H1 (cell line): ENCODE results near the gene MCM8. TPM values are rescaled to one million over a fixed set of nuclear protein-coding genes. Genes with fewer than 3 reads are reported as not detected.

Source experiments
- CTCF ChIA-PET: fragments of 300-600 bp; sonication (Branson Sonifier 250); formaldehyde crosslinking; loops from one replicate; lab custom pipeline; 2021; ENCODE audit not compliant: partially characterized antibody; lab: Charles Lee
- POLR2A ChIA-PET: fragments of 300-600 bp; sonication (Branson Sonifier 250); formaldehyde crosslinking; loops from one replicate; lab custom pipeline; 2021; ENCODE audit warnings: inconsistent platforms; ENCODE audit not compliant: partially characterized antibody; lab: Charles Lee
- DNase-seq, 2 experiments: peaks; one replicate each; pipeline versions ENCODE4 v3.0.0 to v3.0.0-alpha.2; 2010 to 2022; ENCODE audit warnings: low spot score in 2 of 2, low read depth in 1 of 2, mixed read lengths in 1 of 2
- FAIRE-seq: peaks from 2 replicates; lab custom pipeline; 2011; peaks lifted over from hg19 to GRCh38; lab: Jason Lieb, UNC
- H2AFZ ChIP-seq: 2 replicates; pipeline ENCODE4 v1.8.1; 2012; ENCODE audit warnings: low read length, inconsistent platforms
- H2AK5ac ChIP-seq: 2 replicates; pipeline ENCODE4 v1.6.1; 2013; ENCODE audit warnings: low read depth, low read length
- H2BK120ac ChIP-seq: replicated peaks from 2 replicates; pipeline ENCODE3; 2013; ENCODE audit warnings: low read depth, low read length, inconsistent platforms
- H2BK12ac ChIP-seq: 2 replicates; pipeline ENCODE4 v1.6.1; 2013; ENCODE audit warnings: low read depth, low read length
- H2BK15ac ChIP-seq: 2 replicates; pipeline ENCODE4 v1.6.1; 2013; ENCODE audit warnings: low read length
- H2BK20ac ChIP-seq: 2 replicates; pipeline ENCODE4 v1.6.1; 2013; ENCODE audit warnings: low read length
- H2BK5ac ChIP-seq: 2 replicates; pipeline ENCODE4 v1.6.1; 2013; ENCODE audit warnings: low read depth, low read length
- H3K14ac ChIP-seq: 2 replicates; pipeline ENCODE4 v1.6.1; 2013; ENCODE audit warnings: inconsistent platforms; ENCODE audit not compliant: insufficient read length
- H3K18ac ChIP-seq: 2 replicates; pipeline ENCODE4 v1.6.1; 2013; ENCODE audit warnings: low read length; ENCODE audit errors: extremely low read depth
- H3K23ac ChIP-seq: 2 replicates; pipeline ENCODE4 v1.6.1; 2013; ENCODE audit warnings: inconsistent platforms; ENCODE audit not compliant: insufficient read length
- H3K23me2 ChIP-seq: 2 replicates; pipeline ENCODE4 v1.6.1; 2013; ENCODE audit warnings: low read depth, low read length
- H3K27ac ChIP-seq: 2 replicates; pipeline ENCODE4 v1.6.1; 2011; ENCODE audit warnings: low read depth, low read length, inconsistent platforms
- H3K27me3 ChIP-seq, 4 experiments: replicated peaks in 1 of 4; 1 replicate in 1 of 4; 2 replicates in 3 of 4; pipeline versions ENCODE4 v1.6.1 to v1.8.1; 2011 to 2013; ENCODE audit warnings: low read length in 3 of 4, mild to moderate bottlenecking in 3 of 4, inconsistent platforms in 2 of 4, mixed read lengths in 2 of 4, moderate library complexity in 1 of 4; ENCODE audit not compliant: control insufficient read depth in 3 of 4, insufficient read depth in 3 of 4; ENCODE audit errors: extremely low read depth in 1 of 4
- H3K36me3 ChIP-seq, 4 experiments: 2 replicates each; pipeline versions ENCODE4 v1.6.1 to v1.8.1; 2011 to 2013; ENCODE audit warnings: mild to moderate bottlenecking in 4 of 4, low read length in 3 of 4, moderate library complexity in 2 of 4, control low read depth in 1 of 4, inconsistent platforms in 1 of 4; ENCODE audit not compliant: insufficient read depth in 4 of 4, control insufficient read depth in 2 of 4
- H3K4ac ChIP-seq: replicated peaks from 2 replicates; pipeline ENCODE3; 2013; ENCODE audit warnings: low read length, low read depth, mixed read lengths, inconsistent platforms; ENCODE audit not compliant: insufficient read length
- H3K4me1 ChIP-seq, 4 experiments: replicated peaks in 1 of 4; 1 replicate in 1 of 4; 2 replicates in 3 of 4; pipeline versions ENCODE4 v1.6.1 to v1.8.1; 2011 to 2013; ENCODE audit warnings: low read length in 3 of 4, inconsistent platforms in 2 of 4, mixed read lengths in 1 of 4; ENCODE audit not compliant: insufficient read depth in 4 of 4, control insufficient read depth in 3 of 4
- H3K4me2 ChIP-seq, 2 experiments: 2 replicates each; pipeline versions ENCODE4 v1.6.1 to v1.8.1; 2011 to 2013; ENCODE audit warnings: low read depth in 2 of 2, low read length in 2 of 2, control low read depth in 1 of 2, inconsistent platforms in 1 of 2, mild to moderate bottlenecking in 1 of 2; ENCODE audit not compliant: insufficient read depth in 1 of 2
- H3K4me3 ChIP-seq, 4 experiments: fragments of 200-600, 300-600 bp in 1 of 4; sonication (generic), shearing (Covaris generic), sonication (Bioruptor Twin) in 1 of 4; 2 replicates each; pipeline versions ENCODE4 v1.5.1 to v1.8.1; 2011 to 2016; ENCODE audit warnings: low read length in 4 of 4, low read depth in 3 of 4, control low read depth in 2 of 4, inconsistent platforms in 2 of 4, mild to moderate bottlenecking in 2 of 4, mixed read lengths in 1 of 4, moderate library complexity in 1 of 4; ENCODE audit not compliant: insufficient read depth in 2 of 4; ENCODE audit errors: extremely low read depth in 1 of 4
- H3K56ac ChIP-seq: replicated peaks from 2 replicates; pipeline ENCODE3; 2013; ENCODE audit warnings: low read depth, mild to moderate bottlenecking, mixed read lengths, low read length, inconsistent platforms; ENCODE audit not compliant: insufficient read length
- H3K79me1 ChIP-seq: 2 replicates; pipeline ENCODE4 v1.6.1; 2013; ENCODE audit warnings: low read depth, low read length, control low read depth
- H3K79me2 ChIP-seq, 2 experiments: 2 replicates each; pipeline versions ENCODE4 v1.6.1 to v1.8.1; 2012 to 2013; ENCODE audit warnings: low read length in 2 of 2, mild to moderate bottlenecking in 2 of 2, inconsistent platforms in 1 of 2; ENCODE audit not compliant: insufficient read depth in 2 of 2, control insufficient read depth in 1 of 2
- H3K9ac ChIP-seq, 4 experiments: replicated peaks in 1 of 4; 1 replicate in 1 of 4; 2 replicates in 3 of 4; pipeline versions ENCODE4 v1.6.1 to v1.8.1; 2011 to 2013; ENCODE audit warnings: low read depth in 3 of 4, low read length in 3 of 4, control low read depth in 2 of 4, mild to moderate bottlenecking in 2 of 4, moderate library complexity in 2 of 4, inconsistent platforms in 1 of 4; ENCODE audit errors: extremely low read depth in 1 of 4
- H3K9me3 ChIP-seq, 2 experiments: 2 replicates each; pipeline versions ENCODE4 v1.6.1 to v1.8.1; 2012 to 2013; ENCODE audit warnings: mild to moderate bottlenecking in 2 of 2, moderate library complexity in 2 of 2, control low read depth in 1 of 2, inconsistent platforms in 1 of 2, low read depth in 1 of 2, low read length in 1 of 2, mixed read lengths in 1 of 2; ENCODE audit not compliant: insufficient read depth in 2 of 2
- H4K20me1 ChIP-seq, 2 experiments: replicated peaks in 1 of 2; 2 replicates each; pipeline versions ENCODE3 to v1.8.1; 2011 to 2013; ENCODE audit warnings: inconsistent platforms in 2 of 2, low read length in 2 of 2, mild to moderate bottlenecking in 1 of 2; ENCODE audit not compliant: insufficient read depth in 2 of 2, control insufficient read depth in 1 of 2
- H4K5ac ChIP-seq: 2 replicates; pipeline ENCODE4 v1.6.1; 2013; ENCODE audit warnings: low read length, low read depth, mixed read lengths, inconsistent platforms; ENCODE audit not compliant: insufficient read length
- H4K8ac ChIP-seq: 2 replicates; pipeline ENCODE4 v1.8.0; 2013; ENCODE audit warnings: mild to moderate bottlenecking, moderate library complexity, low read length, inconsistent platforms; ENCODE audit not compliant: insufficient read depth; ENCODE audit errors: extremely low read depth
- H4K91ac ChIP-seq: replicated peaks from 2 replicates; pipeline ENCODE3; 2013; ENCODE audit warnings: low read length, mixed read lengths, inconsistent platforms; ENCODE audit not compliant: insufficient read length
- CEBPB ChIP-seq: IDR thresholded peaks from 2 replicates; pipeline ENCODE4 v1.6.1; 2012; ENCODE audit warnings: low read depth, low read length
- GABPA ChIP-seq: IDR thresholded peaks from 2 replicates; pipeline ENCODE4 v1.6.1; 2011; ENCODE audit warnings: mild to moderate bottlenecking, low read length, moderate library complexity, borderline replicate concordance; ENCODE audit not compliant: insufficient read depth
- HDAC6 ChIP-seq: IDR thresholded peaks from one replicate; pipeline ENCODE4 v1.7.1; 2012; ENCODE audit warnings: low read depth, mild to moderate bottlenecking, inconsistent platforms, low read length, moderate library complexity
- JUN ChIP-seq: IDR thresholded peaks from 2 replicates; pipeline ENCODE4 v1.6.1; 2011; ENCODE audit warnings: low read depth, mild to moderate bottlenecking, improper control_type of control experiment, low read length
- NANOG ChIP-seq: IDR thresholded peaks from 2 replicates; pipeline ENCODE4 v1.6.1; 2011; ENCODE audit warnings: low read length, low read depth, mild to moderate bottlenecking, inconsistent platforms; ENCODE audit not compliant: insufficient read depth, poor library complexity, severe bottlenecking
- POLR2AphosphoS5 ChIP-seq: IDR thresholded peaks from 2 replicates; pipeline ENCODE4 v1.6.1; 2011; ENCODE audit warnings: low read depth, low read length
- RXRA ChIP-seq: IDR thresholded peaks from 2 replicates; pipeline ENCODE4 v1.6.1; 2011; ENCODE audit warnings: low read depth, mild to moderate bottlenecking, low read length, moderate library complexity; ENCODE audit not compliant: insufficient read depth
- SP4 ChIP-seq: IDR thresholded peaks from 2 replicates; pipeline ENCODE4 v1.6.1; 2012; ENCODE audit warnings: low read length, inconsistent platforms
- TAF1 ChIP-seq: IDR thresholded peaks from 2 replicates; pipeline ENCODE4 v1.6.1; 2011; ENCODE audit warnings: mild to moderate bottlenecking, low read depth, low read length
- WGBS, 2 experiments: shearing (Covaris generic) in 1 of 2; methylation state at CpG; one replicate each; pipeline versions ENCODE4 v1.1.6 to v1.1.7; 2013 to 2015; ENCODE audit warnings: low lambda C conversion rate in 2 of 2, mixed read lengths in 2 of 2, inconsistent platforms in 1 of 2, low coverage in 1 of 2, missing lambda C conversion rate in 1 of 2; ENCODE audit not compliant: insufficient replicate concordance in 2 of 2, insufficient coverage in 1 of 2, insufficient read length in 1 of 2; ENCODE audit errors: extremely low coverage in 1 of 2, missing lambda C conversion rate in 1 of 2; 5-methylcytosine and 5-hydroxymethylcytosine counted together
- polyA plus RNA-seq, 7 experiments: library from polyadenylated mRNA; depleted of rRNA in 3 of 7; stranded (reverse) in 5 of 7; unstranded in 2 of 7; fragments of >200 nt in 5 of 7; fragments of 200-250 nt in 2 of 7; gene quantifications; 1 replicate in 5 of 7; 2 replicates in 1 of 7; 4 replicates in 1 of 7; pipeline versions ENCODE4 v1.2.1 to v1.2.3, GENCODE V29; 2011 to 2013; ENCODE audit warnings: missing spikeins in 2 of 7, mixed read lengths in 2 of 7
- total RNA-seq: library from RNA; stranded (reverse); fragmentation: NEBNext Ultra II Directional; extraction: Animal tissue kit (Norgen Biotek cat#: 25700); gene quantifications from 2 replicates; pipeline ENCODE4 v1.2.1, GENCODE V29; 2021
- TF ChIP-seq, protein P1 (sequence below): IDR thresholded peaks from 2 replicates; pipeline ENCODE4 v1.6.1; 2011; ENCODE audit warnings: low read depth, mild to moderate bottlenecking, low read length; ENCODE audit not compliant: insufficient read depth

The MCM8 gene
- total and polyA plus RNA-seq, 2 of the 8 experiments (the other 6 are each of a cell fraction or from before 2014, with no cell fraction given) = 7.1 to 31.9 TPM

DNA sequence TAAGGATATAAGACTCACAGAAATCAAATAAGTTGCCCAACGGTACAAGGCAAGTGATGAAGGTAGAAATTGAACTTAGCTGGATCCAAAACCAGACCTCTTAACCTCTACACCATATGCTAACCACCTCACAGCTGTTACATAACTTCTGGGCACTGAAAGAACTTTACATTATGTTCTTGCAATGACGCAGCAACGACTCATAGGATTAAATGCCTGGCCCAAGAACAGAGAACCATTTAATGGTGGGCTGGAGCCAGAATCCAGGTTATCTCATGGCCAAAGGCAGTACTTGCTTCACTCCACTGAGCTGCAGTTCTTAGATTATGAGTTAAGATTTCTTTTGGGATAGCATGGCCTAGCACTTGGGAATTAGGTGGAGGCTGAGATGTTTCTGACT is 4.5 kb upstream of the MCM8 start:
- Histone ChIP-seq H2AFZ (no peak overlapping the region), H3K4me1 (peaks cover 0 to 3% (median 1%) of the 10 kb centered on the region in 4 experiments; a peak in 2 of 7 replicates), H3K9ac (no peak overlapping the region), H3K79me1 (peaks cover 6% of the 10 kb centered on the region; the same call in 1 of the 2 replicates), H3K4me3 (no peak overlapping the region), H3K56ac (no peak overlapping the region), H4K20me1 (no peaks in the 10 kb centered on the region), H3K27ac (no peak overlapping the region), H2AK5ac (no peak overlapping the region), H2BK120ac (no peak overlapping the region), H4K5ac (no peak overlapping the region), H2BK12ac (no peak overlapping the region), H3K4ac (no peak overlapping the region), H3K23me2 (peaks cover 5% of the 10 kb centered on the region), H2BK15ac (no peak overlapping the region), H4K91ac (no peak overlapping the region), H3K27me3 (no peaks in the 10 kb centered on the region), H3K14ac (no peak overlapping the region), H4K8ac (no peak overlapping the region), H3K79me2 (peaks cover 0 to 30% of the 10 kb centered on the region in 2 experiments; a peak in 2 of 4 replicates), H2BK20ac (no peak overlapping the region), H3K23ac (no peak overlapping the region), H3K4me2 (no peak overlapping the region), H3K18ac (no peak overlapping the region), H3K9me3 (no peaks in the 10 kb centered on the region), H3K36me3 (peaks cover 14 to 50% (median 43%) of the 10 kb centered on the region in 4 experiments), H2BK5ac (no peak overlapping the region)
- FAIRE-seq (no peak), DNase-seq (no peak)
- 93% methylated on average over 3 of the region's 3 CpGs; no CpG with 5 or more reads in 1 of the 2 experiments for WGBS, 2 experiments
- TF ChIP-seq SP4 (no peak), CEBPB (no peak), GABPA (no peak), HDAC6 (no peak), RXRA (no peak), NANOG (no peak), JUN (no peak), POLR2AphosphoS5 (no peak), TAF1 (no peak)
- TF ChIP-seq, protein P1, sequence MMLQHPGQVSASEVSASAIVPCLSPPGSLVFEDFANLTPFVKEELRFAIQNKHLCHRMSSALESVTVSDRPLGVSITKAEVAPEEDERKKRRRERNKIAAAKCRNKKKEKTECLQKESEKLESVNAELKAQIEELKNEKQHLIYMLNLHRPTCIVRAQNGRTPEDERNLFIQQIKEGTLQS = no peak
- CTCF ChIA-PET = interaction anchor here (0.6 kb wide), 1 partner anchor 94 kb away, joined by 3 read pairs; no protein-coding TSS in a partner anchor
- POLR2A ChIA-PET = interaction anchor here (0.8 to 2.9 kb wide), 2 partner anchors 10 to 42 kb away, joined by 5 to 10 read pairs; no protein-coding TSS in a partner anchor
